HepG2 (cell line): ENCODE results near the gene RHBDF2. TPM values are rescaled to one million over a fixed set of nuclear protein-coding genes. Genes with fewer than 3 reads are reported as not detected.

ENCODE experiments used
- CC2D1A ChIP-seq: sonication (generic); formaldehyde crosslinking; IDR thresholded peaks from 2 replicates; pipeline ENCODE4 v1.8.1; 2023; ENCODE audit warnings: mild to moderate bottlenecking, missing genetic modification reagents
- HNF4A ChIP-seq: sonication (generic); formaldehyde crosslinking; IDR thresholded peaks from 2 replicates; pipeline ENCODE4 v1.4.0; 2020; ENCODE audit warnings: missing genetic modification reagents
- HNRNPL ChIP-seq: fragments of 200-400 bp; formaldehyde crosslinking; IDR thresholded peaks from 2 replicates; pipeline ENCODE4 v1.6.1; 2017; ENCODE audit warnings: mild to moderate bottlenecking, low read depth, low read length
- IRX3 ChIP-seq: sonication (generic); formaldehyde crosslinking; IDR thresholded peaks from 2 replicates; pipeline ENCODE4 v1.8.1; 2023; ENCODE audit warnings: mild to moderate bottlenecking, low read depth, missing genetic modification reagents, borderline replicate concordance
- PRPF4 ChIP-seq: fragments of 200-400 bp; formaldehyde crosslinking; IDR thresholded peaks from 2 replicates; pipeline ENCODE4 v1.6.1; 2016; ENCODE audit warnings: low read length, low read depth; ENCODE audit not compliant: poor library complexity, severe bottlenecking
- SOX13 ChIP-seq, 3 experiments: fragments of 450-650 bp in 1 of 3; sonication (generic) in 1 of 3; formaldehyde crosslinking in 1 of 3; IDR thresholded peaks in 2 of 3; conservative IDR thresholded peaks in 1 of 3; 2 replicates each; pipeline versions ENCODE4 v1.5.0 to v1.6.1; 2016 to 2020; ENCODE audit warnings: antibody characterized with exemption in 1 of 3, mild to moderate bottlenecking in 1 of 3, missing compliant biosample characterization in 1 of 3, missing genetic modification reagents in 1 of 3, moderate library complexity in 1 of 3
- SSRP1 ChIP-seq: IDR thresholded peaks from 2 replicates; pipeline ENCODE4 v1.6.1; 2016; ENCODE audit warnings: control low read depth
- ZBTB21 ChIP-seq: sonication (generic); formaldehyde crosslinking; IDR thresholded peaks from 2 replicates; pipeline ENCODE4 v1.4.0; 2020; ENCODE audit warnings: missing genetic modification reagents
- ZFX ChIP-seq: sonication (generic); formaldehyde crosslinking; IDR thresholded peaks from 2 replicates; pipeline ENCODE4 v1.4.0; 2020; ENCODE audit warnings: mild to moderate bottlenecking, low read depth, missing genetic modification reagents, moderate library complexity
- ZKSCAN1 ChIP-seq: fragments of 150-350 bp; IDR thresholded peaks from 2 replicates; pipeline ENCODE4 v1.6.1; 2014; ENCODE audit warnings: low read length
- ZNF616 ChIP-seq: sonication (generic); formaldehyde crosslinking; IDR thresholded peaks from 2 replicates; pipeline ENCODE4 v1.5.0; 2020; ENCODE audit warnings: low read depth, mild to moderate bottlenecking, missing genetic modification reagents
- polyA plus RNA-seq, 8 experiments: library from polyadenylated mRNA; depleted of rRNA in 3 of 8; stranded (reverse) in 7 of 8; unstranded in 1 of 8; fragments of >200 nt; fragmentation: Illumina TruSeq in 4 of 8; extraction: Trizol in 4 of 8; gene quantifications; 2 replicates each; pipeline versions ENCODE4 v1.2.1 to v1.2.3, GENCODE V29; 2011 to 2016; ENCODE audit warnings: low read depth in 4 of 8, missing spikeins in 1 of 8, mixed read lengths in 1 of 8; ENCODE audit not compliant: insufficient read depth in 1 of 8
- total RNA-seq, 5 experiments: library from RNA; depleted of rRNA; stranded (reverse); fragments of >200 nt; fragmentation: Illumina TruSeq; extraction: Trizol; gene quantifications; 2 replicates each; pipeline ENCODE4 v1.2.3, GENCODE V29; 2016; ENCODE audit warnings: low read depth in 1 of 5
- TF ChIP-seq, protein P1 (sequence below): IDR thresholded peaks from 2 replicates; pipeline ENCODE4 v1.4.0; 2020; ENCODE audit warnings: mild to moderate bottlenecking, missing genetic modification reagents
- TF ChIP-seq, protein P2 (sequence below): sonication (generic); formaldehyde crosslinking; IDR thresholded peaks from 2 replicates; pipeline ENCODE4 v1.4.0; 2020; ENCODE audit warnings: missing genetic modification reagents; ENCODE audit errors: not compliant biosample characterization
- TF ChIP-seq, protein P3 (sequence below): sonication (generic); formaldehyde crosslinking; IDR thresholded peaks from 2 replicates; pipeline ENCODE4 v1.5.0; 2020; ENCODE audit warnings: missing genetic modification reagents
- TF ChIP-seq, protein P4 (sequence below): IDR thresholded peaks from 2 replicates; pipeline ENCODE4 v1.6.1; 2016
- TF ChIP-seq, protein P5 (sequence below): sonication (generic); formaldehyde crosslinking; IDR thresholded peaks from 2 replicates; pipeline ENCODE4 v1.5.1; 2020; ENCODE audit warnings: mild to moderate bottlenecking, missing genetic modification reagents
- TF ChIP-seq, protein P6 (sequence below): sonication (generic); formaldehyde crosslinking; conservative IDR thresholded peaks from 2 replicates; pipeline ENCODE4 v1.4.0; 2020; ENCODE audit warnings: missing genetic modification reagents

Gene RHBDF2
- total and polyA plus RNA-seq, 2 of the 13 experiments (the other 11 are each of a cell fraction or from before 2014, with no cell fraction given), result 7.8 to 24.2 TPM

DNA sequence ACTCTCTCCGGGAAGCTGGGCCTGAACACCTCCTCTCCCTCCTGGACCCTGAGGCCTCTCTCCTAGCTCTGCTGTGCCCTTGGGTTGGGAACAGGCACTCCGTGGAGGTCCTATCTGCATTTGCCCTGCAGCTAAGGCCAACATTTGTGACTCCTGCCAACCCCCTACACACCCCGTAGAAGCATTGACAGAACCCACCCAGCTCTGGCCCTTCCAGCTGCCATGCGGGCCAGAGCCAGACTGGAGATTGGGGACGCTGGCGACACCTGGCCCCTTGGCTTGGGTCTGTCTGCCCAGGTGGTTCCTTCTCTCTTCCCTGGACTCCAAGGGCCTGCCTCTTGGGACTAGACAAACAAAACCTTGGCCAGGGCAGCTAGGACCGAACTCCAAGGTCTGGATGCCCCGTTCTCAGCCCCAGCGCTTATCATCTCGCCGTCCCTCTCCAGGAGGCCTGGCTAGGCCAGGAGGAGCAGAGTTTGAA is 644 bp upstream of the RHBDF2 start (continued):
- TF ChIP-seq, protein P1, sequence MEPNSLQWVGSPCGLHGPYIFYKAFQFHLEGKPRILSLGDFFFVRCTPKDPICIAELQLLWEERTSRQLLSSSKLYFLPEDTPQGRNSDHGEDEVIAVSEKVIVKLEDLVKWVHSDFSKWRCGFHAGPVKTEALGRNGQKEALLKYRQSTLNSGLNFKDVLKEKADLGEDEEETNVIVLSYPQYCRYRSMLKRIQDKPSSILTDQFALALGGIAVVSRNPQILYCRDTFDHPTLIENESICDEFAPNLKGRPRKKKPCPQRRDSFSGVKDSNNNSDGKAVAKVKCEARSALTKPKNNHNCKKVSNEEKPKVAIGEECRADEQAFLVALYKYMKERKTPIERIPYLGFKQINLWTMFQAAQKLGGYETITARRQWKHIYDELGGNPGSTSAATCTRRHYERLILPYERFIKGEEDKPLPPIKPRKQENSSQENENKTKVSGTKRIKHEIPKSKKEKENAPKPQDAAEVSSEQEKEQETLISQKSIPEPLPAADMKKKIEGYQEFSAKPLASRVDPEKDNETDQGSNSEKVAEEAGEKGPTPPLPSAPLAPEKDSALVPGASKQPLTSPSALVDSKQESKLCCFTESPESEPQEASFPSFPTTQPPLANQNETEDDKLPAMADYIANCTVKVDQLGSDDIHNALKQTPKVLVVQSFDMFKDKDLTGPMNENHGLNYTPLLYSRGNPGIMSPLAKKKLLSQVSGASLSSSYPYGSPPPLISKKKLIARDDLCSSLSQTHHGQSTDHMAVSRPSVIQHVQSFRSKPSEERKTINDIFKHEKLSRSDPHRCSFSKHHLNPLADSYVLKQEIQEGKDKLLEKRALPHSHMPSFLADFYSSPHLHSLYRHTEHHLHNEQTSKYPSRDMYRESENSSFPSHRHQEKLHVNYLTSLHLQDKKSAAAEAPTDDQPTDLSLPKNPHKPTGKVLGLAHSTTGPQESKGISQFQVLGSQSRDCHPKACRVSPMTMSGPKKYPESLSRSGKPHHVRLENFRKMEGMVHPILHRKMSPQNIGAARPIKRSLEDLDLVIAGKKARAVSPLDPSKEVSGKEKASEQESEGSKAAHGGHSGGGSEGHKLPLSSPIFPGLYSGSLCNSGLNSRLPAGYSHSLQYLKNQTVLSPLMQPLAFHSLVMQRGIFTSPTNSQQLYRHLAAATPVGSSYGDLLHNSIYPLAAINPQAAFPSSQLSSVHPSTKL, result no peak
- TF ChIP-seq, protein P2, sequence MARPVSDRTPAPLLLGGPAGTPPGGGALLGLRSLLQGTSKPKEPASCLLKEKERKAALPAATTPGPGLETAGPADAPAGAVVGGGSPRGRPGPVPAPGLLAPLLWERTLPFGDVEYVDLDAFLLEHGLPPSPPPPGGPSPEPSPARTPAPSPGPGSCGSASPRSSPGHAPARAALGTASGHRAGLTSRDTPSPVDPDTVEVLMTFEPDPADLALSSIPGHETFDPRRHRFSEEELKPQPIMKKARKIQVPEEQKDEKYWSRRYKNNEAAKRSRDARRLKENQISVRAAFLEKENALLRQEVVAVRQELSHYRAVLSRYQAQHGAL, result no peak
- no peak for TF ChIP-seq SOX13 (IDR thresholded peaks at IDR 0.05)
- TF ChIP-seq SOX13 (CRISPR knock-in tag; conservative IDR thresholded peaks at IDR 0.05 in 1 of 2, IDR thresholded peaks at IDR 0.05 in 1 of 2), result no peak
- TF ChIP-seq, protein P3, sequence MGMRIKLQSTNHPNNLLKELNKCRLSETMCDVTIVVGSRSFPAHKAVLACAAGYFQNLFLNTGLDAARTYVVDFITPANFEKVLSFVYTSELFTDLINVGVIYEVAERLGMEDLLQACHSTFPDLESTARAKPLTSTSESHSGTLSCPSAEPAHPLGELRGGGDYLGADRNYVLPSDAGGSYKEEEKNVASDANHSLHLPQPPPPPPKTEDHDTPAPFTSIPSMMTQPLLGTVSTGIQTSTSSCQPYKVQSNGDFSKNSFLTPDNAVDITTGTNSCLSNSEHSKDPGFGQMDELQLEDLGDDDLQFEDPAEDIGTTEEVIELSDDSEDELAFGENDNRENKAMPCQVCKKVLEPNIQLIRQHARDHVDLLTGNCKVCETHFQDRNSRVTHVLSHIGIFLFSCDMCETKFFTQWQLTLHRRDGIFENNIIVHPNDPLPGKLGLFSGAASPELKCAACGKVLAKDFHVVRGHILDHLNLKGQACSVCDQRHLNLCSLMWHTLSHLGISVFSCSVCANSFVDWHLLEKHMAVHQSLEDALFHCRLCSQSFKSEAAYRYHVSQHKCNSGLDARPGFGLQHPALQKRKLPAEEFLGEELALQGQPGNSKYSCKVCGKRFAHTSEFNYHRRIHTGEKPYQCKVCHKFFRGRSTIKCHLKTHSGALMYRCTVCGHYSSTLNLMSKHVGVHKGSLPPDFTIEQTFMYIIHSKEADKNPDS (CRISPR knock-in tag), result no peak
- no peak for TF ChIP-seq PRPF4
- TF ChIP-seq ZFX, result peak; percentile 64
- 0 out of 2 replicates have a peak, but pooled peaks have one; percentile 25 for TF ChIP-seq ZNF616 (CRISPR knock-in tag)
- 0 out of 2 replicates have a peak, but pooled peaks have one; percentile 46 for TF ChIP-seq HNRNPL
- no peak for TF ChIP-seq SSRP1 (CRISPR knock-in tag)
- TF ChIP-seq ZBTB21 (CRISPR knock-in tag), result no peak
- TF ChIP-seq, protein P4, sequence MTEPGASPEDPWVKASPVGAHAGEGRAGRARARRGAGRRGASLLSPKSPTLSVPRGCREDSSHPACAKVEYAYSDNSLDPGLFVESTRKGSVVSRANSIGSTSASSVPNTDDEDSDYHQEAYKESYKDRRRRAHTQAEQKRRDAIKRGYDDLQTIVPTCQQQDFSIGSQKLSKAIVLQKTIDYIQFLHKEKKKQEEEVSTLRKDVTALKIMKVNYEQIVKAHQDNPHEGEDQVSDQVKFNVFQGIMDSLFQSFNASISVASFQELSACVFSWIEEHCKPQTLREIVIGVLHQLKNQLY (CRISPR knock-in tag), result no peak
- TF ChIP-seq, protein P5, sequence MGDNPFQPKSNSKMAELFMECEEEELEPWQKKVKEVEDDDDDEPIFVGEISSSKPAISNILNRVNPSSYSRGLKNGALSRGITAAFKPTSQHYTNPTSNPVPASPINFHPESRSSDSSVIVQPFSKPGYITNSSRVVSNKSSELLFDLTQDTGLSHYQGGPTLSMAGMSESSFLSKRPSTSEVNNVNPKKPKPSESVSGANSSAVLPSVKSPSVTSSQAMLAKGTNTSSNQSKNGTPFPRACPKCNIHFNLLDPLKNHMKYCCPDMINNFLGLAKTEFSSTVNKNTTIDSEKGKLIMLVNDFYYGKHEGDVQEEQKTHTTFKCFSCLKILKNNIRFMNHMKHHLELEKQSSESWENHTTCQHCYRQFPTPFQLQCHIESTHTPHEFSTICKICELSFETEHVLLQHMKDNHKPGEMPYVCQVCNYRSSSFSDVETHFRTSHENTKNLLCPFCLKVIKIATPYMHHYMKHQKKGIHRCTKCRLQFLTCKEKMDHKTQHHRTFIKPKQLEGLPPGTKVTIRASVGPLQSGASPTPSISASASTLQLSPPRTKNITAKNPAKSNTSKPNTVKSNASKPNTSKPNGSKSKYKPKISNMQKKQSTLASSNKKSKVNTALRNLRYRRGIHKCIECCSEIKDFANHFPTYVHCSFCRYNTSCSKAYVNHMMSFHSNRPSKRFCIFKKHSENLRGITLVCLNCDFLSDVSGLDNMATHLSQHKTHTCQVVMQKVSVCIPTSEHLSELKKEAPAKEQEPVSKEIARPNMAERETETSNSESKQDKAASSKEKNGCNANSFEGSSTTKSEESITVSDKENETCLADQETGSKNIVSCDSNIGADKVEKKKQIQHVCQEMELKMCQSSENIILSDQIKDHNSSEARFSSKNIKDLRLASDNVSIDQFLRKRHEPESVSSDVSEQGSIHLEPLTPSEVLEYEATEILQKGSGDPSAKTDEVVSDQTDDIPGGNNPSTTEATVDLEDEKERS (CRISPR knock-in tag), result no peak
- no peak for TF ChIP-seq ZKSCAN1
- TF ChIP-seq CC2D1A, result no peak
- TF ChIP-seq, protein P6, sequence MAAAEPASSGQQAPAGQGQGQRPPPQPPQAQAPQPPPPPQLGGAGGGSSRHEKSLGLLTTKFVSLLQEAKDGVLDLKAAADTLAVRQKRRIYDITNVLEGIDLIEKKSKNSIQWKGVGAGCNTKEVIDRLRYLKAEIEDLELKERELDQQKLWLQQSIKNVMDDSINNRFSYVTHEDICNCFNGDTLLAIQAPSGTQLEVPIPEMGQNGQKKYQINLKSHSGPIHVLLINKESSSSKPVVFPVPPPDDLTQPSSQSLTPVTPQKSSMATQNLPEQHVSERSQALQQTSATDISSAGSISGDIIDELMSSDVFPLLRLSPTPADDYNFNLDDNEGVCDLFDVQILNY (CRISPR knock-in tag), result no peak
- no peak for TF ChIP-seq IRX3 (CRISPR knock-in tag)
- TF ChIP-seq HNF4A (CRISPR knock-in tag), result peak; percentile 24; the same call in 1 of the 2 replicates
